Kidney glomerular epithelial cell (primary cell): Measurements from ENCODE around the gene HOXA6.

Experiments
- DNase-seq: peaks from one replicate; lab custom pipeline; 2025; lab: John Stamatoyannopoulos, UW

The HOXA6 gene

DNA sequence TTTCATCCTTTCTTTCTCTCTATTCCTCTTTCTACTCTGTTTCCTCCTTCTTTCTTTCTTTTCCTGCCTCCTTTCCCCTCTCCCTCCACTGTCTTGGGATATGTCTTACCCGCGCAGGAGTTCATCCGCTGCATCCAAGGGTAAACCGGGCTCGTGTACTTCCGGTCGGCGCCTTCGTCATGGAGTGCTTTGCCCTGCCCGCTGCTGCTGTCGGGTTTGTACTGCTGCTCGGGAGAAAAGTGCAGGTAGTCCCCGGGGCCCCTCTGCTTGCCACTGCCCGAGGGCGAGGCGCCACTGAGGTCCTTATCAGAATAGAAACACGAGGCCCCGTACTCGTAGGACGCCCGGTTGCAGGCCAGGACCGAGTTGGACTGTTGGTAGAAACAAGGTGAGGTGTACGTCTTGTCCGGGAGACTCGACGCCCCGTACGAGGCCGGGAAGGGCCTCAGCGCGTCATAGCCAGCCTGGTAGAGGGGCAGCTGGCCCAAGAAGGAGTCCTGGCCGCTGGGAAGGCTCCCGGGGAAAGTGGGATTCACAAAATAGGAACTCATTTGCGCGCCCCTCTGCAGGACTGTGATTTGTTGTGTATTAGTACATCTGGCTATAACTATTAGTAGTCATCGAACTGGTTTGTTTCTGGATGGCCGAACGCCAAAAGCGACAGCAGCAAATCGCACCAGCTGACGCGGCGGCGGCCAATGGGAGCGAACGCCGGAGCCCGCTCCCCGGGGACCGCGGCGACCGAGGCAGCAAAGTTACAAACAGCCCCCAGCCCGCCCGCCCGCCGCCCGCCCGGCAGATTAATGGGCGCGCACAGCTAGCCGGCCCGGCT is at the start of gene HOXA6:
Gene HOXA6 (minus strand): TSS at position 576 of the 832 bp plus-strand sequence. CDS start 25 bp downstream, at position 551.
- DNase-seq = no peak

DNA sequence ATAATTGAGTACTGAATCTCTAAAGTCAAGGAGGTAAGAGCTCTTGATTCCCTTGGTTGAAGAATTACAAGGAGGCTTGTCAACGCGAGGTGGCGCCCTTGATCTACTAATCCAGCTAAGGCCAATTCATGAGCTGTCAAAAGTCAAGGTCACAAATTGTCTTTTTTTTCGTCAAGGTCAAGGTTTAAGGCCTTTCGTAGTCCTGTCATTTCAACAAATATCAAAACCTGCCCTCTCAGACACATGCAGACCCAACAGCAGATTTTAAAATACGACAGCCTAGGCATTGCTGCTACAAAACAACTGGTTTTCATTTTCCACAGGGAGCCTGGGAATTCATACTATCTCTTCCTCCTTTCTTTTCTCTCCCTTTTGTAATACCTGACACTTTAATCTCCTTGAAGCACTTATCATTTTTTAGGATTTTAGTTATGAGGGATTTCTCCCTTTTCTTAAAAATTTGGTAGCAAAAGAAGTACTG is 48.8 kb upstream of the HOXA6 start:
- peak; percentile 38 for DNase-seq

DNA sequence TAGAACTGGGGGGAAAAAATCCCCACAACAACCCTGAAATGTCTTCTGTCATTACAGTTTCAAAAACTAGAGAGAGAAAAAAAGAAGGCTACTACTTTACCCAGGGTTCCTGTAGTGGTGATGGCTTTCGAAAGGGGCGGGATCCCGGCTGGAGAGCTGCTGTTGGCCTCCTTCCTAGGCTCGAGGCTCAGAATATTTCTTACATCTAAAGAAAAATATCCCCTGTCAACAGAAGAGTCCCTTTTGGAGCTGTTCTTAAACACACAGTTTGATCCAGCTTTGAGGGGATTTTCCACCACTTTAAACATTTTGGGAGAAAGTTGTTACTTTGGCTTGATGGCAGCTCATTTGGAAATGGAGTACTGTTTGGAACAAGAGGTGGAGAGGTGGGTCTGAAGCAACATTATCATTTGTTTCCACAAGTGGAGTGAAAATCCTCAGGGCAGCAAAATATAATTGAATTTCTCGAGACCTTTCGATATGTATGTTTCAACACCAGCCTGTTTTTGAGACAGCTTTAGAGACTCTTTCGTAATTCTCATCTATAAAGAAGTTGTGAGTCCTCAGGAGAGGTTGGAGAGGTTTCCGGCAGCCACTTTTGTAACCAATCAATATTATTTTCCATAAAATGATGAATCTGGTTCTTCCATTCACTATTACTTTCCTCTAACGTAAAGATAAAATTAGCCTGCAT is 47.3 kb upstream of the HOXA6 start:
- DNase-seq = no peak

DNA sequence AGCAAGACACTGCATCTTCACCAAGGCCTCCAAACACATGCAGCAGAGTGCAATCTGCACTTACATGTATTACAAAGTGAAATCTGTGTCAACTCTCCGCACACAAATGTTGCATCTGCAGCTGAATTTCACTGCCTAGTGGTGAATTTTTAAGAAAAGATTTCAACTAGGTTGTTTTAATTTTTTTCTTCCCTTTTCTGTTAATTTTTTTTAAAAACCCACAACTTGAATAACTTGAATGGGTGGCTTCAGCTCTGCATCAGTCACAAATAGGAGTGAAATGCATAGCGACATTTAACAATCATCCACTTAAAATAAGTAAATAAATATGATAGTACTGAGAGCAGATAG is 46.4 kb upstream of the HOXA6 start:
- no peak for DNase-seq

DNA sequence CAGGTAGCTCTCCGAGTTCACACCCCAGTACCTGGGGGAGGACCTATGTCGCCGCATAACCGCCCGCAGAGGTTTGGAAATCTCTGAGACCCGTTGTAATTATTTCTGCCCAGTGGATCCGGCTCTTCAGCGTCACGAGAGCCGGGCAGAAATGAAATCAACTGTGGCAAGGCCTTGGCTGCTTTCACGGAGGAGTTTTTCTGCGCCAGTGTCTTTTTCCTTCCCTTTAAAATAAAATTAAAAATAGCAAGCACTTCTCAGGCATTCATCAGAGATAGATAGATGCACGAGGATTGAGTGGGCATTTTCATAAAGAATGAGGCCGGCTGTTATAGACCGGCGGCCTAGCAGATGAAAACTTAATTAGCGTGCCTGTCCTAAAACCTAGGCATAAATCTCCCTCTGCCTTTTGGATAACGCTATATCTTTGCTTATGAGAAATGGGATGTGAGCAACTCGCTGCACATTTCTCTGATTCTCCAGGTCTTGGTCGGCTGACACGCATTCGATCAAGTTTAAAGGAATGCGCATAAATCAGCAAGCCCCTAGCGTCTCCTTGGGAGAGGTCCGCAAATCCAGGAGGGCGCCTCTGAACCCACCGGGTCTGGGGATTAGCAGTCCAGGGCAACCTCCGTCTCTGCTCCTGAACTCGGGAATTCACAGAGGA is 45.9 kb upstream of the HOXA6 start:
- no peak for DNase-seq

DNA sequence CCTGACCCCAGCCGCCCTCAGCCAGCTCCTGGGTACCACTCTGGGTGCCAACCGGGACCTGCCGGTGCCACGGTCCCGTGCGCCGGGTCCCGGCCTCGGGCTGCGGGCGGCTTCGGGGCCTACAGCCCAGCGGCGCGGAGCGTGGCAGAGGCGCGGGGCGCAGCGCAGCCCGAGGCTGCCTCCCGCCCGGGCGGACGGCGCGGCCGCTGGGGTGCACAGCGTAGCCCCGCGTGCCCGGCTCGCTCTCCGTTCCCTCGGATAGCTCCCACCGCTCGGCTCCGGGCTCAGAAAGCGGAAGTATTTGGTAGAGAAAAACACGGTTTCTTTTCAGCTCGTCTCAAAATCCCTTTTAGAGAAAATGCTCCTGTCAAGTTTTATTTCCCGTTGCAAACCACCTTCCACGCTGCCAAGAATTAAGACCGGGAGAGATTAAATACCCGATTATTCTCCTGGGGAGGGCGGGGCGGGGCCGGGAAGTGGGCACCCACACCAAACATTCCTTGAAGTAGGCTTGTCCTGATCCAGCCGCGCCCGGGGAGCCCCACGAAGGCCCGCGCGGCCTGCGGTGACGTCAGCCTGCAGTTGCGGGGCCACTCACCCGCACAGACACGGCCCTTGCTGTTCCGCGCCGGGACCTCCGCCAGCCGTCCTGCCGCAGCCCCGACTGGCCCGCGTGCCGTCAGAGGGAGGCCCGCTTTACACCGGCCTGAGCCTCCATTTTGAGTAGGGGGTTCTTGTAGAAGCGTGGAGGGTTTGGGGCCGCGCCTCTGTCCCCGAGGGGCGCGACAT is 45.2 kb upstream of the HOXA6 start:
- DNase-seq = no peak

DNA sequence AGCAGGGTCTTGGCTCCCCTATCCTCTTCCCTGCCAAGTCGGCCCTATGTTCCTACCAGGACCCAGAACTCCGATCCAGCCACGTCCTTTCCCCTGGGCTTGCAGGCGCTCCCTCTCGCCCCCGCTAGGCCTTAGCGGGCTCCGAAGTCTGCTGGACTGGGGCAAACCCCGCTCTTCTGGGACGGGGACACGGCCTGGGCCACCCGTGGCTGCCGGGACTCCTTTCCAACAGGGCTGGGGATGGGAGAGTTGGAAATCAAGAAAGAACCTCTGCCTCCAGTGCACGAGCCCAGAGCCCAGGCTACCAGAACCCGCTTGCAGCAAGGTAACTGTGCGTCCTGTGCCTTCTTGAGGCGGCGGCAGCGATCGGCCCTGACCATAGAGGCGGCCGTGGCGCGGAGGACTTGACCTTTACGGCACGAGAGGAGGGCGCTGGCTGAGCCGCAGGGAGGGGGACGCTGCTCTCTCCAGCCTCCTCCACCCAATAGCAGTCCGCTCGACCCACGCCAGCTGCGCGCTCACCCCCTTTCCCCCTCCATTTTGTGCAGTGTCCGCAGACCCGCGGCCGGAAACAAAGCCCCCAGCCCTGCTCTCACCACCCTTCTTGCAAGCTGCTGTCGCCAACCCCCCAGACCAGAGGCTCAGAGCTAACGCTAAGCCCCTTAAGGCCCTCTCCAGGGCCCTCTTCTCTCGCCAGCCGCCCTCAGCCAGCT is 44.4 kb upstream of the HOXA6 start:
- no peak for DNase-seq

DNA sequence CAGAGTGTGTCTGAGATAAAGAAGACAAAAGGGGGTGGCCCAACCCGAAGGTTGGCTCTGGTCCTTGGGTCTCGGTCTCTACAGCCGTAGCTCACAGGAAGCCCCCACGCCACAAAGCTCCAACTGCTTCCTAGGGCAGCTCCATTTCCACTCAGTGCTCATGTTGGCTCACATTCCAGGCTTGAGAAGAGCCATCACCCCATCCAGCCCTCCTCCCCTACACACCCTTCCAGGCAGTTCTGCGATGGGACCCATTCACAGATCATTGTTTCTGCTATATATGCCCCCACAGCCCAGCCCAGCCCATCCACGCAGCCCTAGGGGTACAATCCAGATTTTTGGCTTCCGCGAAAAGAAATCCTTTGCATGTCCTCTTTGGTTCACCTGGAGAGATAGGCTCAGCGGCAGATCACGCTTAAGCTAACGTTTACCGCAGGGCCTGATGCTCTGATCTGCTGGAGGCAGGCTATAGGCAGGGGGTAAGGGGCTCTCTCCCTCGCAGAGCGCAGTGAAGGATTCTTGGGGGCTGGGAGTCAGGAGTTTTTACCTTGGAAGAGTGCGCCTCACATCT is 43.7 kb upstream of the HOXA6 start:
- DNase-seq = no peak

DNA sequence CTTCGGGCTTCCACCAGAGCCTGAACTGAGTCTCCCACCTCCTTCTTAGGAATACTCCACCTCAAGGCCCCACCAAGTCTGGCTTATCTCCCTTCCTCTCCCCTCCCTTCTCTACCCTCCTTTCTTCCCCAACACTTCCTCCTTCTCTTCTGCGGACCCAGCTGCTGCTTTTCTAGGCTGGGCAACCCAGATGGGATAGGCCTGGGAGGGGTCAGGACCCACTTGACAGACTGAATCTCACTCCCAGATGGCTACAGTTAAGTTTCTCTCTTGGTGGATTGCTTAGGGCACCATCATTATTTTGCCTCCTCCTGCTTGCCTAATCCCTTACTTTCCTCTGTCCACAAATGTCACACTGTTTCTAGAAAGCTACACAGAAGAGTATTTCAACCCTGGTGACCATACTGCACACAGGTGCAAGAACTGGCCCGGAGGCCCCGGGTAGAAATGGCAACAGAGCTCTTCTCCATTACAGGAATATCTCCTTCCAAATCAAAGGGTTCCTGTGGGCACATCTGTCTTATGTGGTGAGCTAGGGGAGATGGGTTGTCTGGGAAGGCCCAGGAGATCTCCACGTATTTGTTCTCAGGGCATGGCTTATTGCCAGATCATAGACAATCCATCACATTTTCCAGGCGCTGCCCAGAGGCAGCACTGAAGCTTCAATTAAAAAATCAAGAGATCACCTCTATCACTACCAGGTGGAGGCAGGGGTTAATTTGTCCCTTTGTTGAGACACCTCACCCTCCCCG is 42.6 kb upstream of the HOXA6 start:
- DNase-seq = no peak

DNA sequence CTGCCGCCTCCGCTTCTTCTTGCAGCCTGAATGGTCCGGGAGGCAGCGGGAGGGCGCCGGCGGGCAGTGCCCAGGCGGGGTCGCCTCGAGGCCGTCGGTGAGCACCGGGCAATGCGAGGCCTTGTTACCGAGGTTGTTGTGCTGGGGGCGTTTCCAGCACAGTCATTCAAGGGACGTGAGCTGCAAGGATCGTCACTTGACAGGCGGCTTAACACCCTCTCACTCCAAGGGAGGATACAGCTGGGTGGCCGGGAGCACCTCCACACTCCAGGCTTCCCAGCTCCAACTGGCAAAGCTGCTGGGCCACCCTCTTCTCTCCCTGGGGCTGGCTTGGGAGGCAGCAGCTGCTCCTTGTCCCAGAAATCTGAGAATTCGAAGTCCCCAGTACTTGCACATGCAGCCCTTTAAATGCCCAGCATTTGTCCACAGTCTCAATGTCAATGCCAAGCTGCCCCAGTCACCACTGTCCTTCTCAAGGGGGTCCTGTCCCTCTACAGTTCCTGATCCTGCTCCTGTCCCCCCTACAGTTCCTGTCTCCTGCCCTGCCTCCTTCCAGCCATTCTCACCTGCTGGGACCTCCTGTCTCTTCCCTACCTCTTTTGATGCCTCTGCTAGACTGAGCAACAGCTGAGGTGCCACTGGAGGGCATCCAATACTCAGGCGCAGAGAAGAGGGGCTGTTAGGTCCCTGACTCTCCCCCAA is 41.9 kb upstream of the HOXA6 start:
- peak; percentile 33 for DNase-seq

DNA sequence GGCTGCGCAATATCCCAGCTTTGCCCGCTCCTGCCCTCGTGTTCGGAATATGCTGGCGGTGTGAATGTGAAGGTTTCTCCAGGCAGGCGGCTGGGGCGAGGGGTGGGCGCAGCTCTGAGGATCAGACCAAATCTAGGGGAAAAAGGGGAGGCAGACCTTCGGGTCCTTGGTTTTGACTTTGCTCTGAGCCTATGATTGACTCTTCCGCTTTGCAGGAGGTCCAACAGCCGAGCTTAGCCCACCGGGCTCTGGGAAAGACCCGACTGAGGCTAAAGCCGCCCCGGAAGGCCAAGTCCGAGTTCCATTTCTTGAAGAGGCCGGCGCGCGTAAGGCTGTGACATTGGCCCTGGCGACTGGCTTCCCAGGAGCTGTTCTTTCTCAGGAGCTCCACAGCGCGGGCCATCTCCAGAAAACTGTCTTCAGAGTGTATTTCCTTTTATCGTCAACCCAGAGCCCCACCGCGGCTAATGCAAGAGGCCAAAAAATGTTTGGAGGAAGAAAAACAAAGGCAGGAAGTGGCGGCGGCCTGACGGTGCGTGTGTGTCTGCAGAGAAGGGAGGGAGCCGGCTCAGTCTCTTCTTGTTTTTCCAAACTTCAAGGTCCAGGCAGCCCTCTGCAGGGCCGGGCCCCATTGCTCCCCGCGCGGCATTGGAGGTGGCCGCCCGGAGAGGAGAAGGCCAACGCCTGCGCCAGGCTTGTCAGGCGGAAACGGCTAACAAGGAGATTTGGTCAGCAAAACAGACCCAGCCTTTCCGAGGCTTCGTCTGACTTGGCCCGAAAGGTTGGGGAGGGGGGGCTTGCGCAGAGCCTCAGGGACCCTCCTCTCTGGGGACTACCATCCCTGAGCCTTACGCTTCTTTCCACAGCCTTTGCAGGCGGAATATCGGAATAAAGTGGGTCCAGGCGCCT is 41.1 kb upstream of the HOXA6 start:
- no peak for DNase-seq

DNA sequence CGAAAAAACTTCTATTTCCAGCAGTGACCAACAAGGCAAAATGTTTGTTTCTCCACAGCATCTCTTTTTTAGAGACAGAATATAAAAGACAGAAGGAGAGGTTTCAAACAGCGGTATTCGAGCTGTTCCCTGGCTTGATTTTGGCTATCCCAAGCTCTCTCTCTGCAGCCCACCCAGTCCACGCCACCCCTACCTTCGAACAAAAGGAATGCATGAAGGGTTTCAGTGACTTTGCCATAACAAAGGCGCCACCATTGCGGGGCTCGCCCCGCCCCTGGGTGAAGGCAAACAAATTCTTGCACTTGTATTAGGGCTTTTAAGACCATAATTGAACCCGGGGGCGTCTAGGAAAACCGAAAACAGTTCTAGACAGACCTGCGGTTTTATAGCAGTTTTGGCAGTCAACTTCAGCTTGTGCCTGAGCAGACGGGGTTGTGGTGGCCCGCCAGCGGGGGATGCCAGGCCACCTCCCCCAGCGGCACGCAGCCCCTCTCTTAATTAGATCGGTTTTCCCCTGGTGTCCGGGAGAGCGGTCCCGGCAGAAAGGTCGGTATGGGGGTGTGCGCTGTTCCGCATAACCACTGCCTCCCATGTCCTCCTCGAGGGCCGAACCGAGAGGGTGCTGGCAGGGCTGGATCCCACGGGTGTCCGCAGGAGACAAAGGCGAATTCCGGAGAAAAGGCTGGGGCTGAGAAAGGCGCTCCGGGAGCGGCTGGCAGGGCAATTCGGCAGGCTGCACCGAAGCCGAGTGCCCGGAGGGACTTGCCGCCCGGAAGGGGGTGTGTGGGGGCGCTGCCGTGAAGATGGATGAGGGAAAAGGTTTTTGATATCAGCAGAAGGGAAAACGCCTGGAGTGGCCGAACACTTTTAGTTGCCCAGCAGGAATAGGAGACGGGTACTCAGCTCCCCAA is 40.2 kb upstream of the HOXA6 start:
- DNase-seq = no peak

DNA sequence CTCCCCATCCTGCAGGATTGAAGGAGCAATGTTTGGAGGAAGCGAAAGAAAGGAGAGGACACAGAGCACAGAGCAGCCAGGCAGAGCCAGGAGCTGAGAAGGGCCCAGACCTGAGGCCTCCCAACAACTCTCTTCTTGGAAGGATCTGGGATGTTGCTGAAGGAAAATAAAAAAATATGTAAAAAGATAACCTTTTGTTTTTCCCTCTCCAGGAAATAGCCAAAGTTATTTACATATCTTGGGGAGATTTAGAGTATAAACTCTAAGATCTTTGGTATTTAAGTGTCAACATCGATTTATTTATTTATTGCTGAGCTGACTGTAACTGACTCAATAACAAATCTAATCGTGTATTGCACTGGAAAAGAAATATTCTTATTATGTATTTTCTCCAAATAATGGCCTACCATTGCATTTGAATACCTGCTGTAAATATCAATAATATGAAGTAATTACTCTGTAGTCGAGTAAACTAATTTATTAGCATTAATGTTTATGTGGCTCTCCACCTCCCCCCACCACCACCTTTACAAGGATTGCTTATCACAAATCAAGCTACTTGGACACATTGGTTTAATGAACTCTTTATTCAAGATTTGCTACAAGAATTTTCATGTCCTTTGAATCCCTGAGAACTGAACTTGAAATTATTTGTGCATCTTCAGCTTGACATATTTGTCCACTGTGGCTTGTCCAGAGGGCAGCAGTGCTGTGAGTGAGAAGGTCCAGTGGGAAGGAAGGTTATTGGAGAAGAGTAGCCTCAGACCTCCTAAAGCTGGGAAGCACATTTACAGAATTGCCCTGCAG is 39.3 kb upstream of the HOXA6 start:
- no peak for DNase-seq

DNA sequence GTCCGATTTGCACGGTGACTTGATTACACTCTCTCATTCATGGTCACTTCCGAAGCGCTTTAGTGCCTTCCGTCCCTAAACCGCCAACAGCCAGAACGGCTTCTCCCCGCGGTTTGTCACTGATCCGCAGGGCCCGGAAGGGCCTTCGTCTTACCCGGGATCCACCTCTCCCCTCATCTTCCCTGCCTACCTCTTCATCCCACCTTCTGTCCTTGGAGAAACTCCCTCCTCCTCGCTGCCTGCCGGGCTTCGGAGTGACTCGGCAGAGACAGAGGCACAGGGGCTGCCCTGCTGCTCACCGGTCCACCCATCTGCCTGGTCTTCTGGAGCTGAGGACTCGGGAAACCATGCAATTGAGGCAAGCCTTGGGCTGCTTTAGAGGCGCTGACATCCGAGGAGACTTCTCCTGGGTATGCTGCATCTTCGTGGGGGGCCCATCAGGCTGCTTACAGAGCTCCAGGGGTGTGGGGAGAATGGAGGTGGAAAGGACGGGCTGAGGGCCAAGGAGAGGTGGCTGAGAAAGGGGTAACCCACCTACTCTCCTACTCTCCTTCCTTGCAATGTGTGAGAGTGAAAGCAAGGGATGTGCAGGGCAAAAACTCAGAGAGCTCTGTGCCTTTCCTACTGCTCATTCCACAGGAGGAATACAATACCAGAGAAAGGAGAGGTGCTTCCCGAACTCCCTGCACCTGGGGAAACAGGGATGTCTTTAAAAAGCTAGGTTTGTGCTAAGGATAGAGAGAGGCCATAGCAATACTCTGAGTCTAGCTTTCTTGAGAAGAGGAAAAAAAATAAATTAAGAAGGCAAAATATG is 38.5 kb upstream of the HOXA6 start:
- no peak for DNase-seq

DNA sequence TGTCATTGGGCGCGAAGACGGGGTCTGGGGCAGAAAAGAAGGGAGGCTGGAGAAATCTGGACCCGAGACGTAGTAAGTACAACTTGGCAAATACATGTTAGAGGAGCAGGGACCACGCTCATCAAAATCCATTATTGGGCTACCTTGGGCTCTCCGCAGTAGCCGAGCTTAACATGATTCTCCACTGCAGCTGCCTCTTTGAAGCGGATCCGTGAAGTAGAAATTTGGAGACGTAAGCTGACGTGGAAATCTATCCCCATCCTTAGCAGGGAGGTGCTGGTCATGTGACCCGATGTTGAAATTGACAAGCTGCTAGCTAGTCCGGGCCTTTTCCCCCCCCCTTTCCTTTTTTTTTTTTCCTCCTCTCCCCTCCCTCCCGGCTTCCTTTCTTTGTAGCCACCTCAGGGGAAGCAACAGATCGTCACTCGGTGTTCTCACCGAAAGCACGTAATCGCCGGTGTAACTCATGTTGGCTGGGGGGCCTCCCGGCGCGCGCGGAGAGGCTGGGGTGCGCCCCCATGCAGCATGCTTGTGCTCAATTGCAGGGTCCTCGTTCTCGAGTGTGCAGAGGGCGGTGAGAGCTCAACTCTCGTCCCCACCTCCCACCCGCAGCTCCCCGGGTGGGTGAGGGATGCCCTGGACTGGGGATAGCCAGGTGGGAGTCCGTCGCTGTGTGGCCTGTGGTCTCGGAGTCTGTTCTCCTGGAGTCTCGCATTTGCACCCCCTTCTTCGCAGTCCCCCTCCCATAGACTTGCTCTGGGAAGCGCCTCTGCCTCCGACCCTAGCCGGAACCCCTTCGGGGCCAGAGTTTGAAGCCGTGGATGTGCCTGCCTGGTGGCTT is 37.7 kb upstream of the HOXA6 start, which contains the start of gene HOXA11:
Gene HOXA11 (minus strand): TSS at position 220 of the 841 bp plus-strand sequence. CDS start 88 bp downstream, at position 132.
- DNase-seq = no peak
